DND-41 (cell line): ENCODE results near the gene KIF4B.
"Not testable (repeated sequence)": the region's sequence is repeated elsewhere in the genome, so short reads cannot be mapped to it uniquely, and the experiment has no call there.

Experiments
- ATAC-seq: fragments of 200-7000 bp; cut with Tn5 transposase; 3 replicates; pipeline ENCODE4 v1.9.1; 2021; ENCODE audit warnings: low read depth; ENCODE audit not compliant: insufficient read depth
- DNase-seq: peaks from one replicate; pipeline ENCODE4 v3.0.0-alpha.2; 2020
- H2AFZ ChIP-seq: 2 replicates; pipeline ENCODE4 v1.6.0; 2012; ENCODE audit warnings: low read depth, low read length
- H3K27ac ChIP-seq: 2 replicates; pipeline ENCODE4 v1.5.1; 2012; ENCODE audit warnings: low read length, inconsistent platforms
- H3K27me3 ChIP-seq: fragments of 200-600 bp; sonication (generic); 2 replicates; pipeline ENCODE4 v1.6.0; 2012; ENCODE audit warnings: low read length, mild to moderate bottlenecking, inconsistent platforms; ENCODE audit not compliant: insufficient read depth, poor library complexity
- H3K36me3 ChIP-seq: 2 replicates; pipeline ENCODE4 v1.5.1; 2012; ENCODE audit warnings: low read length, inconsistent platforms; ENCODE audit not compliant: insufficient read depth
- H3K4me1 ChIP-seq: 2 replicates; pipeline ENCODE4 v1.5.1; 2012; ENCODE audit warnings: mild to moderate bottlenecking, low read length; ENCODE audit not compliant: insufficient read depth
- H3K4me2 ChIP-seq: 2 replicates; pipeline ENCODE4 v1.6.0; 2012; ENCODE audit warnings: mild to moderate bottlenecking, moderate library complexity, low read length, inconsistent platforms; ENCODE audit not compliant: insufficient read depth
- H3K4me3 ChIP-seq, 2 experiments: fragments of 200-600 bp in 1 of 2; shearing (Covaris generic) in 1 of 2; 2 replicates each; pipeline ENCODE4 v1.5.1; 2012 to 2016; ENCODE audit warnings: inconsistent platforms in 2 of 2, low read length in 2 of 2, mild to moderate bottlenecking in 2 of 2, low read depth in 1 of 2, moderate library complexity in 1 of 2
- H3K79me2 ChIP-seq: 2 replicates; pipeline ENCODE4 v1.6.0; 2012; ENCODE audit warnings: low read length, inconsistent platforms; ENCODE audit not compliant: insufficient read depth
- H3K9ac ChIP-seq: 2 replicates; pipeline ENCODE4 v1.6.0; 2012; ENCODE audit warnings: low read depth, mild to moderate bottlenecking, inconsistent platforms, low read length, moderate library complexity
- H3K9me3 ChIP-seq: 2 replicates; pipeline ENCODE4 v1.5.1; 2012; ENCODE audit warnings: low read length, moderate library complexity, mild to moderate bottlenecking, inconsistent platforms; ENCODE audit not compliant: insufficient read depth, severe bottlenecking
- H4K20me1 ChIP-seq: 2 replicates; pipeline ENCODE4 v1.6.0; 2012; ENCODE audit warnings: low read length; ENCODE audit not compliant: insufficient read depth
- CTCF ChIP-seq: IDR thresholded peaks from 2 replicates; pipeline ENCODE4 v1.5.1; 2012; ENCODE audit warnings: borderline replicate concordance, low read length, moderate library complexity, mild to moderate bottlenecking; ENCODE audit not compliant: poor library complexity, severe bottlenecking; ENCODE audit errors: extremely low read depth
- EZH2 ChIP-seq: IDR thresholded peaks from 3 replicates; pipeline ENCODE4 v1.6.1; 2012; ENCODE audit warnings: borderline replicate concordance, low read depth, mild to moderate bottlenecking, moderate library complexity, low read length, inconsistent platforms; ENCODE audit not compliant: severe bottlenecking

The KIF4B gene

GRCh38 chr5:155004138-155004744 is 9.3 kb upstream of the KIF4B start:
- peak; percentile 52 for TF ChIP-seq CTCF
- no peak for TF ChIP-seq EZH2
- H3K27me3 ChIP-seq: no peaks in the 10 kb centered on the region
- H3K27ac ChIP-seq: no peak overlapping the region
- ATAC-seq (peak; percentile 59; the same call in 2 of the 3 replicates), DNase-seq (peak; percentile 14)
- H4K20me1 ChIP-seq: no peaks in the 10 kb centered on the region
- no peaks in the 10 kb centered on the region for H3K79me2 ChIP-seq
- no peak overlapping the region for H3K4me3 ChIP-seq
- no peaks in the 10 kb centered on the region for H3K9me3 ChIP-seq
- H3K4me2 ChIP-seq: no peak overlapping the region
- no peak overlapping the region for H3K9ac ChIP-seq
- H2AFZ ChIP-seq: no peak overlapping the region
- H3K36me3 ChIP-seq: no peaks in the 10 kb centered on the region
- no peaks in the 10 kb centered on the region for H3K4me1 ChIP-seq

- not testable (repeated sequence) for H3K9ac ChIP-seq, H3K27ac ChIP-seq, H3K4me1 ChIP-seq, H2AFZ ChIP-seq, H3K27me3 ChIP-seq, H3K9me3 ChIP-seq, H3K79me2 ChIP-seq, DNase-seq, H3K4me3 ChIP-seq, H3K4me2 ChIP-seq, ATAC-seq, H3K36me3 ChIP-seq, H4K20me1 ChIP-seq
Observed at GRCh38 chr5:155006265-155006664, 7.3 kb upstream of the KIF4B start.

GRCh38 chr5:155008669-155009068 is 4.9 kb upstream of the KIF4B start:
- no peak overlapping the region for H3K27ac ChIP-seq
- ATAC-seq (no peak), DNase-seq (no peak)
- no peak for TF ChIP-seq CTCF
- no peak for TF ChIP-seq EZH2
- no peaks in the 10 kb centered on the region for H3K9me3 ChIP-seq
- no peaks in the 10 kb centered on the region for H3K36me3 ChIP-seq
- no peak overlapping the region for H2AFZ ChIP-seq
- H3K79me2 ChIP-seq: no peaks in the 10 kb centered on the region
- no peaks in the 10 kb centered on the region for H3K27me3 ChIP-seq
- H3K4me1 ChIP-seq: no peaks in the 10 kb centered on the region
- H3K4me2 ChIP-seq: no peak overlapping the region
- H3K9ac ChIP-seq: no peak overlapping the region
- no peak overlapping the region for H3K4me3 ChIP-seq
- no peaks in the 10 kb centered on the region for H4K20me1 ChIP-seq

GRCh38 chr5:155010881-155011280 is 2.7 kb upstream of the KIF4B start:
- Histone ChIP-seq H2AFZ (no peak overlapping the region), H3K9me3 (no peaks in the 10 kb centered on the region), H3K4me2 (no peak overlapping the region), H3K27ac (no peak overlapping the region), H3K27me3 (no peaks in the 10 kb centered on the region), H4K20me1 (no peaks in the 10 kb centered on the region), H3K4me3 (no peak overlapping the region), H3K9ac (no peak overlapping the region), H3K79me2 (no peaks in the 10 kb centered on the region), H3K4me1 (no peaks in the 10 kb centered on the region), H3K36me3 (no peaks in the 10 kb centered on the region)
- ATAC-seq (no peak), DNase-seq (no peak)
- TF ChIP-seq EZH2: no peak
- TF ChIP-seq CTCF: no peak
